Breast epithelium (tissue), 3 donors: ENCODE results near the gene CCDC71.

Experiments
- POLR2AphosphoS5 ChIP-seq, 3 donors: sonication (generic); formaldehyde crosslinking; IDR thresholded peaks; one replicate each; pipeline ENCODE4 v1.6.1; 2017; ENCODE audit warnings: antibody characterized with exemption in 3 of 3
- TF ChIP-seq, protein P1 (sequence below), 3 donors: fragments of 450-650 bp; IDR thresholded peaks; one replicate each; pipeline ENCODE4 v1.5.1; 2016 to 2017; ENCODE audit warnings: antibody characterized with exemption in 3 of 3, mild to moderate bottlenecking in 3 of 3, moderate library complexity in 3 of 3

DNA sequence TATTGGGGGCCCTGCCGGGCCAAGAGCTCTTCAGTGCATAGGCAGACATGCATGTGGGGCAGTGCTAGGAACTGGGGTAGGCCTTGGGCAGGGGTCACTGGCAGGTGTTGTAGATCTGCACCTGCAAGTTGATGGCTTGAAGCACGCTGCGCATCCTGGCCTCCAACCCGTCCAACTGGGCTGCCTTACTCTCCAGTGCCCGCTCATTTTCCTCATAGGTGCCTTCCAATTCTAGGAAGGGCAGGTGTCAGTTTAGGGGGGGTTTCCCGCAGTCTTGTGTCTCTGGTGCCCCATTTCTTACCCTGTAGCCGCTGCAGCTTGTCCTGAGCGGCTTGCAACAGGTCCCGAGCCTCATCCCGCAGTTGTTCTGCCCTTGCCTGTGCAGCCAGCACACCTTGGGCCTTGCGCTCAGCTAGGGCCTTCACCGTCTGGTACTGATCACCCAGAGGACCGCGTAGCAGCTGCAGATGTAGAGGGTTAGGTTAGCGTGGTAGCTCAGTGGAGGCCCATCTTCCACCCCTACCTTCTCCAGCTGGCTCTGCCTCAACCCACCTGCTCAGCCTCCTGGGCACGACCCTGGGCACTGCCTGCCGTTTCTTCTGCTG, 44.9 kb downstream of the CCDC71 start:
- TF ChIP-seq, protein P1, sequence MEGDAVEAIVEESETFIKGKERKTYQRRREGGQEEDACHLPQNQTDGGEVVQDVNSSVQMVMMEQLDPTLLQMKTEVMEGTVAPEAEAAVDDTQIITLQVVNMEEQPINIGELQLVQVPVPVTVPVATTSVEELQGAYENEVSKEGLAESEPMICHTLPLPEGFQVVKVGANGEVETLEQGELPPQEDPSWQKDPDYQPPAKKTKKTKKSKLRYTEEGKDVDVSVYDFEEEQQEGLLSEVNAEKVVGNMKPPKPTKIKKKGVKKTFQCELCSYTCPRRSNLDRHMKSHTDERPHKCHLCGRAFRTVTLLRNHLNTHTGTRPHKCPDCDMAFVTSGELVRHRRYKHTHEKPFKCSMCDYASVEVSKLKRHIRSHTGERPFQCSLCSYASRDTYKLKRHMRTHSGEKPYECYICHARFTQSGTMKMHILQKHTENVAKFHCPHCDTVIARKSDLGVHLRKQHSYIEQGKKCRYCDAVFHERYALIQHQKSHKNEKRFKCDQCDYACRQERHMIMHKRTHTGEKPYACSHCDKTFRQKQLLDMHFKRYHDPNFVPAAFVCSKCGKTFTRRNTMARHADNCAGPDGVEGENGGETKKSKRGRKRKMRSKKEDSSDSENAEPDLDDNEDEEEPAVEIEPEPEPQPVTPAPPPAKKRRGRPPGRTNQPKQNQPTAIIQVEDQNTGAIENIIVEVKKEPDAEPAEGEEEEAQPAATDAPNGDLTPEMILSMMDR (IDR thresholded peaks at IDR 0.05), result no peak
- TF ChIP-seq POLR2AphosphoS5 (IDR thresholded peaks at IDR 0.05), result no peak
